ENCODE measurements around the gene WTAP.

- TF ChIP-seq CTCF (IDR thresholded peaks at IDR 0.05; ENCODE audit: low read depth, low read length, missing input control) = no peak
- TF ChIP-seq REST (IDR thresholded peaks at IDR 0.05) = no peak
- TF ChIP-seq SP1 (IDR thresholded peaks at IDR 0.05) = no peak
- no peak for TF ChIP-seq JUND (IDR thresholded peaks at IDR 0.05)
- no peak for TF ChIP-seq RAD21 (IDR thresholded peaks at IDR 0.05)
- no peak for TF ChIP-seq GABPA (IDR thresholded peaks at IDR 0.05 in 1 of 2, conservative IDR thresholded peaks at IDR 0.05 in 1 of 2)
Measured at GRCh38 chr6:159692303-159693127, 34.8 kb upstream of the WTAP start.

Measured in liver (tissue), 3 donors.